Activated T-helper 1 cell treated with Interleukin-2 at 50 U/mL for 16 hours (primary cell): ENCODE data around the gene OR6K6.

Experiments used
- DNase-seq: peaks from one replicate; pipeline ENCODE4 v3.0.0-alpha.2; 2020; ENCODE audit warnings: low read depth

The OR6K6 gene, protein sequence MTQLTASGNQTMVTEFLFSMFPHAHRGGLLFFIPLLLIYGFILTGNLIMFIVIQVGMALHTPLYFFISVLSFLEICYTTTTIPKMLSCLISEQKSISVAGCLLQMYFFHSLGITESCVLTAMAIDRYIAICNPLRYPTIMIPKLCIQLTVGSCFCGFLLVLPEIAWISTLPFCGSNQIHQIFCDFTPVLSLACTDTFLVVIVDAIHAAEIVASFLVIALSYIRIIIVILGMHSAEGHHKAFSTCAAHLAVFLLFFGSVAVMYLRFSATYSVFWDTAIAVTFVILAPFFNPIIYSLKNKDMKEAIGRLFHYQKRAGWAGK

DNA sequence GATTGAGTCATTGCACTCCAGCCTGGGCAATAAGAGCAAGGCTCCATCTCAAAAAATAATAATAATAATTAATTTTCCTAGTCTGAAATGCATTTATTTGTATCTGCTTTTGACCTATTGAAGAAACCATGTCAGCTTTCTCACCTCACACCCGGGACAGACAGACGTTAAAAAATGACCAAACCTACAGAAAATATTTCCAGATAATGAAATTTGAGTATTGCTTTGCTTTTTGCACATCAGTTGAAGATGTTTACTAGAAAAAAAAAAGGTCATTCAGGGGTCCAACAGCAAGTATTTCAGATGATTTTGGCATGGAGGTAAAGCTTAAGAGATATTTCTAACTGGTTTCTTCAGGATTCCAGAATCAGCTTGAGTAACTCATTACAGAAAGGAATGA is at the start of gene OR6K6:
Gene OR6K6, plus strand, starts transcription at position 301 of the 400 bp plus-strand sequence. CDS start 168 bp downstream, outside the sequence.
- DNase-seq = no peak

DNA sequence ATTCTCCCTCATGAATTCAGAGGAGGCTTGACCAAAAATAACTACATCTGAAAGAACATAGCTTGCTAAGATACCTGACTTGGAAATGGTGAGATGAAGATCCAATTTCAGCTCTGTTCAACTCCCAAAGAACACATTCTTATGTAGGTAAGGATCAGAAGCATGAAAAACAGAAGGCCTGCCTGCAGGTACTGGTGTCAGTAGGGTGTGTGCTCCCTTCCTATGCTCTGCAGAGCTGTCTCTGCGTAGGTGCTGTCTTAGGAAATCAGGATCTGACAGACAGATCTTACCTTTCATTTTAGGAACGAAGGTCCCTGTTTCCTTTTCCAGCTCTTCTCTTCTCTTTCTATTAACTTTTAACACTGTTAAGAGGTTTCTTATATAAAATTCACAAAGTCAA is 48.4 kb upstream of the OR6K6 start:
- DNase-seq = no peak

DNA sequence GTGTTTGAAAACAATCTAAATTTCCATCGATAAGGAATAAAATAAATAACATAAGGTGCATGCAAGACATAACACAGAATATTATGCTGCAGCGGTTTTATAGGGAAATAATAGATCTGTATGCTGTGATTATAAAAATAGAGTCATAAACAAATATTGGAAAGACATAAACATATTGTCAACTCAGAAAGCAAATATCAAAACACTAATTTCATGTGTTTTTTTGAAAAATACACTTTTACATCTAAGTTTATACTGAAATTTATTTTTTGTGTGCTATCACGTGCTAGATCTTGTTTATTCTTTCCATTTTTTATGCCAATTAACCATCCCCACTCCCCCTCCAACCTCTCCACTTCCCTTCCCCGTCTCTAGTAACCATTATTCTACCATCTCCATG is 43.4 kb upstream of the OR6K6 start:
- no peak for DNase-seq

DNA sequence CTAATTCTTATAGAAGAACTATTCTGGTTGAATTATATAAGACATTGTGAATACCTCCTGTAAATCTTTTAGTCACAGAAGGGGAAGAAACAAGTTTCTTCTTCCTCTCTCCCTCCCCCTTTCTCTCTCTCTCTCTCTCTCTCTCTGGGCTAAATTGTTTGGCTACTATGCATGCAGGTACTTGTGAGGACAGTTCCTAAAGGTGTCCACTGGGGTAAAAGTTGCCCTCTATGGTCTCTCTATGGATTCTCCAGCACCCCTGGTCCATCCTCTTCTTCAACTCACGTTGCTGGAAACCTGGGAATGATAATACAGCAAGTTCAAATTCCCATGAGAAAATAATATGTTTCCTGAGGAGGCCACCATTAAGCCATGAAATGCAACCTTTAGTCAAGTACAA is 39.8 kb upstream of the OR6K6 start:
- DNase-seq = no peak

DNA sequence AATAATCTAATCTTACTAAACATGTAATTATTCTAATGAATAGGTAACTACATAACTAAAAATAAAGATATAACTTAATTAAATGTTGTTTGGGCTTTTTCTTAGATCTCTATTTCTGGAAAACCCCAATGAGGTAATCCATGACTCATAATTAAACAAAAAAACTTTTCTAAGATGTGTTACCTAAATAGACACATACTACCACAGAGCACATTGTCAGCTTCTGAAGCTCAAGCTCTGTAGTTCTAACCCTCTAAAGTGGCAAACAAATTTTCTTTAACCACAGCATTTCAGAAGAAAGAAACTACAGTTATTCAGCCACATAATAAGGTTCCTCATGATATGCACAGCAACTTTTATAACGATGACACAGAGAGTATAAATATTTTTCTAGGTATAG is 38.2 kb upstream of the OR6K6 start:
- DNase-seq = no peak

DNA sequence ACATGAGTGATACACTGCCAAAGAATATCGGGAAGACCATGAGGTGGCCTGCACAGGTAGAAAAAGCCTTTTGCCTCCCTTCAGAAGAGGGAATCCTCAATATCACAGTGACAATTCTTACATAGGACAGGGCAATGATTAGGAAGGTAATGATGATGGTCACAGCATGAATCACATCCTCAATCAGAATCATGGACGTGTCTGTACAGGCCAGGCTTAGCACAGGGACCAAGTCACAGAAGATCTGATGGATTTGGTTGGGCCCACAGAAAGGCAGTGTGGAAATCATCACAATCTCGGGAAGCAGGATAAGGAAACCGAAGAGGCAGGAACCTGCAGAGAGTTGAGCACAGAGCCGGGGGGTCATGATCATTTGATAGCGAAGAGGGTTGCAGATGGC is 37.2 kb upstream of the OR6K6 start:
- DNase-seq = no peak

DNA sequence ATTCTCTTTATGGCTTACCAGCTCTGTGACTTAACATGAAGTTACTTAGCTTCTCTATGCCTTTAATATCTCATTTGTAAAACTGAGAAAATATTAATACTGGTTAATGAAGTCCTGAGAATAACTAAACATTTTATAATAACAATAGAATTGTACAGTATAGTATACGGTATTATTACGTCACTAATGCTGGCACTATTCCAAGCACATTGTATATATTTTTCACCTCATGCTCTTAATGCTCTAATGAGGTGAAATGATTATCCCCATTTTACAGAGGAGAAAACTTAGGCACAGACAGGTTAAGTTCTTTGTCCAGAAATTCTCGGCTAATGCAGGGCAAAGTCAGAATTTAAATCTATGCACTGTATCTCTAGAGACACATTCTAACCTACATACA is 34.9 kb upstream of the OR6K6 start:
- DNase-seq = no peak

DNA sequence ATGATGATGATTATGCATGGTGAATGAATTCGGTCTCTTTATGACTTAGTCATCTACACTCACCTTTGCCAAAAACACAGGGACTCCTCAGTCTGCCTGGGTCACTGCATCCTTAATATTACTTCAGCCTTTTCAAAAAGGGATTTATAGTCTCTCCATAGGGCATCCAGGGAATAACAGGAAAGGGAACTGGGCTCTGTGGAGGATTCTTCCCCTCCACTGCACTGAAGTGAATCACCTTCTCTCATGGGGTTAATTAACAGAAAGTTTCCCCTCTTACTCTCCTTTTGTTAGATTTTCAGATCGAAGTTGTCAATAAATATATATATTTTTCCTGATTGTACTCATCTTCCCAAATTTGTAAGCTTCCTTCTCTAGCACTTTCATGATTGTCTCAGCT is 33.9 kb upstream of the OR6K6 start, which contains the start of gene OR6K3:
Gene OR6K3, minus strand, starts transcription at position 101 of the 400 bp plus-strand sequence. CDS start 2,605 bp downstream, outside the sequence.
- no peak for DNase-seq

DNA sequence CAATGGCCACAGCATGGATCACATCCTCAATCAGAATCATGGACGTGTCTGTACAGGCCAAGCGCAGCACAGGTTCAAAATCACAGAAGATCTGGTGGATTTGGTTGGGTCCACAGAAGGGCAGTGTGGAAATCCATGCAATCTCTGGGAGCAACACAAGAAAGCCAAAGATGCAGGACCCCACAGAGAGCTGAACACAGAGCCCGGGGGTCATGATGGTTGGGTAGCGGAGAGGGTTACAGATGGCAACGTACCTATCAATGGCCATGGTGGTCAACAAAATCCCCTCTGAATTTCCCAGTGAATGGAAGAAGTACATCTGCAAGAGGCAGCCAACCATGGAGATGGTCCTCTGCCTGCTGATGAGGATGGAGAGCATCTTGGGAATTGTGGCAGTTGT is 30.1 kb upstream of the OR6K6 start:
- DNase-seq = no peak

DNA sequence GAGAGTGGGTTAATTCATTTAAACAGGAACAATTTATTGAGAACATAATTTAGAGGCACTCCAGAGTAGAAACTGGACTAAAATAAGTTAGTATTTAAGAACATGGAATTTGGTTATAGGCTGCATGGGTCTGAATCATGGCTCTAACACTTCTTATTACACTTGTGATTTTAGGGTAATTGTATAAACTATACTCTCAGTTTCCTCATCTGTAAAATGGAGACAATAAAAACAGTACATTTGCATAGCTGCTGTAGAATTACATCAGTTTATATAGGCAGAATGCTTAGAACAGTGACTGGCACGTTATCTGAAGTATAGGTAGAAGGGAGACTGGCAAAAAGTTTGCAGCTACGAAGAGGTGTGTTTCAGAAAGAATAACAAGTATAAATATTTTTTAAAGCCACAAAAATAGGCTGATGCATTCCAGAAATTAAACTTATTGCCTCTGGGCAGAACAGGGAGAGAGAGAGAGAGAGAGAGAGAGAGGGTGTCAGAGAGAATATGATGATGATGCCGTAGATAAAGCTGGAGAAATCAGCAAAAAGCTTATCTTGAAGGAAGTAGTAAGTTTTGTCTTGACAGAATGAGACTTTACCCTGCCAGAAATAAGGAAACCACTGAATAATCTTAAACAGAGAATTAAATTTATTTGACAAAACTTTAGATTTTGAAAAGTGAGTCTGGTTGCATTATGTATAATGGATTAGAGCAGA is 25.9 kb upstream of the OR6K6 start:
- DNase-seq = no peak

DNA sequence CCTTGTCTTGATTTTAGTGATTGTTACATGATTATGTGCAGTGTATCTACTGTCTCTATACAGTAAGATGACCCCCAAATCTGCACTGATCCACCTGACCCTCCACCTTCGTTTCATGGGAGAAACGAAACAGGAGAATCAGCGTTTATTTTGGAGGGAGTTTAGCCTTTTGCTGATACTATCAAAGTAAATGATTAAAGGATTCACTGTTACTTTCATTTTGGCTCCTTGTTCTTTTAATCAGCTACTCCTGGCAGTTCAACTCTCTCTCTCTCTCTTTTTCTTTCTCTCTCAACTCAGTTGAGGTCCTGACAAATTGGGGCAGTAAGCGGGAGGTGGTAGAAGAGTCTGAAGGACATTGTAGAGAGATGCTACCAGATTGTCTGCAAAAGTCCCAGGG is 24.1 kb upstream of the OR6K6 start:
- no peak for DNase-seq

DNA sequence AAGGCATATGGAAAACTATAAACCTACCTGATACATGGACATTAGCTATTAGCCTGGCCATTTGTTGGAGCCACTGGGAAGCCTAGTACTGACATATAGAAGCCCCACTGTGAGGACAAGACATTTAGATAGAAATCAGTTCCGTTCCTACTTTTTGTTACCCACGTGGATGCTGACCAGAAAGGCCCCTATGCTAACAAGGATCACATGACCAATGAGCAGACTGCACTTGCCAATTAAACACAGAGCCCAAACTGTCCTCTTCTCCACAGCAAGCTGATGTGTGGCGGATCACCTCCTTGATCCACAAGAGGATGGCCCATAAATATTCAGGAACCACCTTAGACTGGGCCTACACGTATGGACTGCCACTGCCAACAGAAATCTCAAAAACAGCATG is 22.8 kb upstream of the OR6K6 start:
- no peak for DNase-seq

DNA sequence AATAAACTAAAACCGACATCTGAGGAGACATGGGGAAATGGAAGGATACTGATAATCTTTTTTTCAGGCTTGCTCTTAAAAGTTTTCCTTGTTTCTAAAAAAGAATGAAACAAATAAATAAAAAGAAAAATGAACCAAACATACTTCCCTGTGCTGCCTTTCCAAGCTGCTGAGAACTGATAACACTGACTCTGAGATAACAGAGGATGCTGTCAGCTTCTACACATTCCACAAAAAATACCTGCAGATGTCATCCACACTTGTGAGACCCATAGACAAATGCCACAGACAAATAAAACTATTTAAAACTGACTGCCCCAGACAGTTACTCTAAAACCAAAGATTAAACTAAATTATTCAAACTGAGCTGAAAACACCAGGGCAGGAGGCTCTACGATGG is 22.0 kb upstream of the OR6K6 start:
- no peak for DNase-seq

DNA sequence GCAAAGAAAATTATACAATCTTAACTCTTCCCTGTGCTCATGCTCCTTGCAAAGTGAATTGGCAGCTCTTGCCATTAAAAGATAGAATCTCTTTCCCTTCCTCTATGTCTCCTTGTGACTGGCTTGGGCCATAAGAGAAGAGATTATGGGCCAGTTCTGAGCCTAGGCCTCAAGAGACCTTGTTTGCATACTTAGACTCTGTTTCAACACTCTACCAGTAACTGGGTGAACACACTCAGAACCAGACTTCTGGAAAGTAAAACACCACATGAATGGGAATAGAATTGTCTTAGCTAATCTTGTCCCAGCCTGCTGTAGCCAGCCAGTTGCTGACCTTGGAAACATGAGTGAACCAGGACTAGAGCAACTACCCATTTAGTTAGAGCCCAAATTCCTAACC is 18.7 kb upstream of the OR6K6 start:
- no peak for DNase-seq

DNA sequence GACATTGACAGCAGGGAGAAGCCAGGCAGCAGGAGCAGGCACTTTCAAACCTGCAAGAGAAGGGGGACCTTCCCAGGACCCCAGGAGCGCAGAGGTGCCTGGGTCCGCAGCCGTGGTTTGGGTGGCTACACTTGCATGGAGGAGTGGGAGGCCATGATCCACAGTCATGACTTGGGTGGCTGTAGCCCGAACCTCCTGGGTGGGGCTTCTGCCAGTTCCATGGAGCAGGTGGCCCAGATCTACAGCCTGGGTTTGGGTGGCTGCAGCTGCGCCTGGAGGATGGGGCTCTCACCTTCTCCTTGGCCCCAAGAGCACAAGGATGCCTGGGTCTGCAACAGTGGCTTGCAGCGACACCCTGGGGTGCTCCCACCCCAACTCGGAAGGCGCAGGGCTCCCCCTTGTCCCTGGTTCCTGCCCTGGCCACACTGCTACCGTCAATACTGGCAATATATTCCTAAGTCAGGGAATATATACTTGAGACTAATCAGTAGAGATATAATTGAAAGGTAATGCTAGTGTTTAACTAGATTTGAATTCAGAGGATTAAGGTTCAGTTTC is 2.3 kb upstream of the OR6K6 start:
- no peak for DNase-seq

DNA sequence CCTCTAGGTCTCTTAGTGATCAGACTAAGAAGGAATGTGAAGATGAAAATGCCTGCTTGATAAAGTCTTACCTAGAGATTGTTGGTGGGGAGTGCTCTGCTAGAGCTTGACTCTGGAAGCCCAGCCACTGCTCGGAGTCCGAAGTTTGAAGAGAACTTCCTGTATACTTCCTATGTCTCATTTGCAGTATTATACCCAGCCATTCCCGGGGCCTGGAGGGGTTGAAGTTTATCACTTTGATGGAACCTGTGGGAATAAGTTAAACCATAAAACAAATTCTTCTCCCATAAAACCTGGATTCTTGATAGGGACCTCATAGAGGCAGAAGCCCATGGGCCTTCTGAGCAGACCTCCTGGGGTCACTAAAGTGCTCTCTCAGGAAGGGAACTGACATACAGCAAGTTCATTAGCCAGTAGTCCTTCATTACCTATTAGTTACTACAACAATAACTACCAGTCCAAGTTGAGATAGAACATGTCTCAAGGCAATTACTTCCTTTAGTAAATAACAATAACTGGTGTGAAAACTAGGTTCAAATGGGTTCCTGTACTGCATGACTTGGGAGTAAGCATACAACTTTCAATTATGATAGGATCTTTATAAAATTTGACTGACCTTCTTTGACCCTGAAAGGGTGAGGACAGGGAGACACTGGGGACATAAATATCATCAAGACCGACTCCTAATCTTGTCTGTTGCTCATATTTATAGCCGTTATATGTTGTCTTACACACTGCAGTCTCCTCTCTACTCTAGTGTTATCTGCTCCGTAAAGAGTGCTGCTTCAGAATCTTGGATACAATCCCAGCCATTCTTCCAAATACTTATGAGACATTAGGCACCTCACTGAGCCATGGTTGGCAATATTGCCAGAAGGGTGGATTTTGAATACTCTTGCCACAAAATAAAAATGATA is 17.7 kb downstream of the OR6K6 start, which contains the start of gene OR6N1:
Gene OR6N1, minus strand, starts transcription at position 246 of the 917 bp plus-strand sequence. CDS start 5,513 bp downstream, outside the sequence.
- DNase-seq = no peak

DNA sequence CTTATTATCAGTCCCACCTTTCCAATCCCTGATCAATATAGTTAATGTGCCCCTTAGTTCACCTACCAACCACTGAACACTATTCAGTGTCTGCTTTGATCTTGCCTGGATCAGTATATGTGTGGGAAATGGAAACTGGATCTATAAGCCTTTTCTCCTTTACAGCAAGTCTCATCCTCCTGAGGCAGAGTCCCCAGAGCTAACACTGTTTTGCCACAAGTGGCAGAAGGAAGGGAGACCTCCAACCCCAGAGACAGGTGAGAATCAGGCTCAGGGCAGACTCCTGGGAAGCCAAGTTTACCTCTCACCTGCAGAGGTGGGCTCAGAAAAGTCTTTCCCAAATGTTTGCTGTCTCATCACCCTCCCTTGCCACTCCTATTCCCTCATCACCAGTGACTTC is 26.6 kb downstream of the OR6K6 start, which contains the start of gene OR6N2:
Gene OR6N2, minus strand, starts transcription at position 101 of the 400 bp plus-strand sequence. CDS start 3,569 bp downstream, outside the sequence.
- no peak for DNase-seq

DNA sequence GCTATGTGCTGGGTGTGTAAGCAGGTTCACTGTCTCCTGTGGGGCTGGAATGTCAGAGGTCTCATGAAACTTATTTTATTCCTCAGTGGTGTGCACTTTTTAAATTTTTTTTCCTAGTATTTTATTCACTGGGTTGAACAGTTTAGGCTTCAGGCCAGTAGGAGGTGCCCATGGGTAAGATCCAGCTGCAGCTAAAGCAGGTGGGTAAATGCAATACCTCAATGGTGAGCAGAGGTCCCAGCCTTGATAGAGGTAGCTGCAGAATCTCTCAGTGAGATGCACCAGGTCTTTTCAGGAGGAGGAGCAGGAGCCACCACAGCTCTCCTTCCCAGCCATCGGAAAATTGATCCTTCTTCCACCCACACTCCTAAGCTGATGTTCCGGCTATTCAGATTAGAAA is 39.1 kb downstream of the OR6K6 start:
- no peak for DNase-seq

DNA sequence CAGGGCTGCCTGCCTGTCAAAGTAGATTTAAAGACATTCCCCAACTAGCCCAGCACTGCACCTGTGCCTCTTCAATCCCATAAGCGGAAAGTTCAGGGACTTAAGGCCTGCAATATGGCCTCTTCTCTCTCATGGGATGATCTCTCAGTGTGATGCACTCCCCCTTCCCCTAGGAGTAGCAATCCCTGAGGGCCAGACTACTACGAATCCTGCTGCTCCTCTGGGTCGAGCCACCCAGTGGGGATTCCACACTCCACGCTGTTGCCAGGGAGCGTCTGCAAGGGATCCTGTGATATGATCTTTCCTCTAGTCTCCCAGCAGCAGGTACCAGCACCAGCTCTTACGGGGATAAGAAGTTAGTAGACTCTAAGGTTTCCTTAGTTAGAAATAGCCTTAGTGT is 39.7 kb downstream of the OR6K6 start:
- no peak for DNase-seq

DNA sequence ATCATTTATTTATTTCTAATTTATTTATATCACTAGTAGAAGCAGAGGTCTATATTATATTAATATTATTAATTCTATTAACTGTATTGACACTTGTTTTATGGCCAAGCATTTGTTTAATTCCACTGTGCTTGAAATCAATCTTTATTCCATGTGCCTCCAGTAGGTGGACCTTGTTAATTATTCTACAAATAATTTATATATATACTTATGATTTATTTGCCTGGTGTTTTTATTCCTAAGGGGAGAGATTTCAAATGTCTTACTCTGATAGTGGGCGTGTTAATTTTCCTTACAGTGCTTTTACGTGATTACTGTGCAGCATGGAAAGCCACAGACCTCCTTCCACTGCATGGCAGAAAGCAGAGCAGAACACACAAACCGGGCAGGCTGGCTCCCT is 44.0 kb downstream of the OR6K6 start:
- no peak for DNase-seq

DNA sequence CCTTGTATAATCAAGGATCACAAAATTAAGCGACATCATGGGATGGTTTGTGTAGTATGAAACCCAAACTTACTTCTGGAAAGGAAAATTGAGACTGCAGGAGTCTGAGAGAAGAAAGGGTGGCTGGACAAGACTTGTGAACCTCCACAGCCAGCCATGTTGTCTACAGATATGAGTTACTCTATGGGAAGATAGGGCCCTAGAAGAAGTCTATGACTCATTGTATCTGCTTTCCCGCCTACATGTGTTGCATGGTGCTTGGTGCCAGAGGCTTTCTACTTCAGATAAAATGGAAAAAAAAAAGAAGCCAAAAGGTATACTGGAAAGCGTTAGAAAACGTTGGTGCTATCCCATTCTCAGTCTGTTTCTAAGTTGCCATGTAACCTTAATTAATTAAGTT is 45.2 kb downstream of the OR6K6 start:
- no peak for DNase-seq

DNA sequence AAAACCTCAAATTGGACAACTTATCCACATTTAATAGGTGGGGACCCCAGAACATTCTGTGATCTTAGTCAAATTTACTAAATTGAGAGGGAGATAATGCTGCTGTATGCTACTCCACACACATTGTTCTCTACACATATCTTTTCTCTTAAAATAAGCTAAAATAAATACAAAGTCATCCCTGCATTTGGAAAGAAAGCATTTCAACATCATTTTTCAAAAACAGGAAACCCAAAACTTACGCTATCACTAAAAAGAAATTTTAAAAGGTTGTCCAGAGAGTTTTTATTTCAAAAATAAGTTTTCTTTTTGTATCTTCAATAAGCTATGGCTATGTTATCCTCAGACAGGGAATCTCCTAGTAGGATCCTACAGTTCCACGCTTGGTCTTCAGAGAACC is 46.0 kb downstream of the OR6K6 start:
- no peak for DNase-seq
